Smooth muscle cell of the brain vasculature (primary cell): ENCODE data around the gene PPP1CA.

Source experiments
- DNase-seq: peaks from one replicate; pipeline ENCODE4 v3.0.0-alpha.2; 2012; ENCODE audit warnings: low read depth, low spot score

PPP1CA gene

DNA sequence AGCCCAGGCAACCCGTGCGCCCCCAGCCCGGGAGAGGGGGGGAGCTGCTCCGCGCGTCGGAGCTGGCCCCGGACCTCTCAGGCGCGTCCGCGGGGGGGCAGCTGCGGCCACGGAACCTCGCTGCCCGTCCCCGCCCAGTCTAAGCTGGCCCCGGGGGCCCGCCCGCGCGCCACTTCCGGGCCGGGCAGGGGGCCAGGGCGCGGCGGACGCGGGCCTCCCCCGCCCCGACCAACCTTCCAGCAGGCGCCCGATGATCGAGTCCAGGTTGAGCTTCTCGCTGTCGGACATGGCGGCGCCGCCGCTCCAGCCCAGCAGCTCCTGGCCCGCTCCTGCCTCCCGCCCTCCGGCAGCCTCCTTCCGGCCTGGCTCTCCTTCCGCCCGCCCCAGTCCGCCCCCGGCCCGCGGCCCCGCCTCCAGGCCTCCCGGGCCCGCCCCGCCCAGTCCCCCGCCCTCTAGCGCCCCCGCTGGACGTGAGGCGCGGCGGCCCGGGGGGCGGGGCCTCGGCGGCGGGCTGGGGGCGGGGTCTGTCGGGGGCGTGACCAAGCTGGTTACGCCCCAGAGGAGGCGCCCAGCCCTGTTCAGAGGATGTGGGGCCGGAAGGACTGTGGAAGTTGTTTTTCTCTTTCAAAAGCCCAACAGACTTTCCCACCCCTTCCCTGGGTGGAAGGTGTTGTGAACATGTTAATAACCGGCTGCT is at the start of gene PPP1CA:
Gene PPP1CA (minus strand): TSS at position 364 of the 697 bp plus-strand sequence. CDS start 76 bp downstream, at position 288.
- DNase-seq: peak; percentile 69

DNA sequence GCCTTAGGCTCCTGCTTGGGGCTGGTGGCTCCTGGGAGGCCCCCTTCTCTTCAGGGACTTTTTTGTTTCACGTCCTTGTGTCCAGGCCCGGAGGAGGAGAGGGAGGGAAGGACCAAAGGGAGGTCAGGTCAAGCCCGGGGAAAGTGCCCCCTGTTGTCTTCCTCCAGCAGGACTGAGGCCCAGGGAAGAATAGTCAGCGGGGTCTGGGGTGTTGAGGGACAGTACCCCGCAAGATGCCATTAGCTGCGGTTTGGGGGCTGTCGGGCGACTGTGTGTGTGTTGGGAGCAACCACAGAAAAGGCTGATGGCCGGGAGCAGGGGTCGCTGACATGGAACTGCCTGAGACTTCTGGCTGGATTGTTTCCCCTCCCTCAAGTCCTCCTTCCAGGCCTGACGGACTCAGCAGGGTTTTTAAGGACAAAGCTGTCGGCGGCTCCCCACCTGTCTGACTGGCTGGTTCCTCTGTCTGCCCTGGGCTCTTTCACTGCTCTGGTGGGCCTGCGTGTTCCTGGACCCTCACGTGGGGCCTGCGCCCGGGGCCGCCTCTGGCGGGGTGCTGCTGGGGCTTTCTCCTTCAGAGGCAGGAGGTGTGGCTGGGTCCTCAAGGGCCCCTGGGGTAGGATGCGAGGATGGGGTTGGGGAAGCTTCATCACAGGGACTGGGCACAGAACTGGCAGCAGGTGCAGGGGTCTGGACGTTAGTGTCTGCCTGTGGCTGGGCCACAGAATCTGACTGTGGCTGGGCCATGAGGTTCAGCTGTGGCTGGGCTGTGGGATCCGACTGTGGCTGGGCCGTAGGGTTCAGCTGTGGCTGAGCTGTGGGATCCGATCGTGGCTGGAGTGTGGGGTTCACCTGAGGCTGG is 49.4 kb upstream of the PPP1CA start:
- no peak for DNase-seq

DNA sequence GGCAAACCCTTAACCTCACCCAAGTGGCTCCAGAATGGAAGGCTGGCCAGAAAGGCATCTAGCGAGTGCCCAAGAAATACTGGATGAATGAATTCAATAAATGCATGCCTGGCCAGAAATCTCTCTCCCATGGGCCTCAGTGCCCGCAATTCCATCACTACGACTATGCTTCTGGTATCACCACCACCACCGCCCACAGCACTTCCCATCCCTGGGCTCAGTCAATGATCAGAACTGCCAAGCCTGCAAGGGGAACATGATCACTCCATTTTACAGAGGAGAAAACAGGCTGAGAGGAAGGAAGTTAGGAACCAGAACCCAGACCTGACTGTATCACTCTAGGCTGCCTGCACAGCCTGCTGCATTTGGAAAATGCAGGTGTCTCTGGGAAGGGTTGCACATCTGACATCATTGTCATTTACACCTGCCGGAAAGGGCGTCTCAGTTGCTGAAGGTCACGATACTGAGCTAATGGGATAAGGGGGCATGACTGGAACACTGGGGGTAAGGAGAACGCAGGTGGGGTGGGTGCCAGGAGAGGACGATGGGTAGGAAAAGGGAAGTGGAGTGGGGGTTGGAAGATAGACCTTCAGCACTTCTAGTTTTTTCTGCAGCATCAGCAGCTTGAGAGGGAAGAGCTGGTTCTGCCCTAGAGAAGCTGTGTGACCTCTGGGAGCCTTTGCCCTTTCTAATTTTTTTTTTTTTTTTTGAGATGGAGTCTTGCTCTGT is 47.6 kb upstream of the PPP1CA start:
- no peak for DNase-seq

DNA sequence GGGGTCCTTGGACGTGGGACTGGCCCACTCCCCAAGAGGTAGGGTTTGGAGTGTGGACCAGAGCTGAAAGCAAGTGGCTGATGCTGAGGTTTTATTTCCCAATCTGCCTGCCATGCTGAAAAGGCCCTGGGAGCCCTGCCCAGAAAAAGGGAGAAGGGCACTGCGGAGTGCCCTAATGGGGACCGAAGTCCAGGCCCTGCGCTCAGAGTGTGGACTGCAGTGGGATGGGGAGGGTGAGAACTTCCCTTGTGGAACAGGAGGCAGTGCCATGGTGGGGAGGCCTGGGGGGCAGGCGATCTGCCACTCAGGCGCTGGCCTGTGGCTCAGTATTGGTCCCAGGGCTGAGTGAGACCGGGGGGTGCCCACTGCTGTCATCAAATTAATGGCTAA is 46.6 kb upstream of the PPP1CA start:
- no peak for DNase-seq

DNA sequence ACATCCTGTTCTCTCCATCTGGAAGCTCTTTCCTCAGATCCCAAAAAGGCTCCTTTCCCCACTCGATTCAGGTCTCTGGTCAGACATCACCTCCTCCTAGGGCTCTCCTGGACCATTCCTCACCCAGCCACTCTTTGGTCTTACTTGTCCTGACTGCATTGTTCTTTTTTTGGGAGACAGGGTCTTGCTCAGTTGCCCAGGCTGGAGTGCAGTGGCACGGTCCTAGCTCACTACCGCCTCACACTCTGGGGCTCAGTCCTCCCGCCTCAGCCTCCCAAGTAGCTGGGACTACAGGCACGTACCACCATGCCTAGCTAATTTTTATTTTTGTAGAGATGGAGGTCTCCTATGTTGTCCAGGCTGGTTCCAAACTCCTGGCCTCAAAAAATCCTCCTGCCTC is 43.9 kb upstream of the PPP1CA start:
- no peak for DNase-seq

DNA sequence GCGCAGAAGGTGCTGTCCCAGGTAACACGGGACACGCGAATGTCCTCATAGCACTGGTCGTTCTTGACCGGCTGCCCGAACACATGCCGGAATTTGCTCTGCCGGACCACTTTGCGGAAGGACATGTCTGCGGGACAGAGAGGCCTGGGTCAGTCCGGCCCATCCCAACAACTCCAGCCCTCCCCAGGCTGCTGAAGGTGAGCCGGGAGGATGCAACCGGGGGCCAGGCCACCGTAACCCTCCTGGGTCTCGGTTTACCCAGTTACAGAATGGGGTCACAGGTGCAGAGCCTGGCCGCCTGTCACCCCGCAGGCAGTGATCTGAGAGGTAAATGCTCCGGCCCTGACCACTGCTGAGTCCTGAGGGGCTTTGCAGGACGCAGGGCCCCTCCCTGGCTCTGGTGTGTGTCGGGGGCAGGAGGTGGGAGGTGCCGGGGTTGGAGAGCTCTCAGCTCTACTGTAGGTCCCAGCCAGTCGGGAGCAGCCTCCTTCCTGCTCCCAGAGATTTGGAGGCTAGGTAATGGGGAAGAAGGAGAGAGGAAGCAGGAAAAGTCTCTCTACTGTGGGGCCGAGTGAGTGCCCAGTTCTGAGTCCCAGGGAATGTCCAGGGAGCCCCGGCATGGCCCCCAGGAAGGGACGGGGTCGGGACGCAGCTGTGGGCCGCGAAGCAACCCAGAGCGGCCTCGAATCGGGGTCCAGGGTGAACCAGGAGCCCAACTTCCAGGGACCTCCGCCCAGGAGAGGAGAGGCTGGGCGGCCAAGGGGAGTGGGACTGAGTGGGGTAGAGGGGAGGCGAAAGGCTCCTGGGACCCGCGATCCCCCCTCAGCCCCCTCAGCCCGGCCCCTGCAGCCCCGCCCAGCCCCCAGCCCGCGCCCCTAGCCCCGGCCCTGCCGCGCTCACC is 41.1 kb upstream of the PPP1CA start:
- DNase-seq: no peak

DNA sequence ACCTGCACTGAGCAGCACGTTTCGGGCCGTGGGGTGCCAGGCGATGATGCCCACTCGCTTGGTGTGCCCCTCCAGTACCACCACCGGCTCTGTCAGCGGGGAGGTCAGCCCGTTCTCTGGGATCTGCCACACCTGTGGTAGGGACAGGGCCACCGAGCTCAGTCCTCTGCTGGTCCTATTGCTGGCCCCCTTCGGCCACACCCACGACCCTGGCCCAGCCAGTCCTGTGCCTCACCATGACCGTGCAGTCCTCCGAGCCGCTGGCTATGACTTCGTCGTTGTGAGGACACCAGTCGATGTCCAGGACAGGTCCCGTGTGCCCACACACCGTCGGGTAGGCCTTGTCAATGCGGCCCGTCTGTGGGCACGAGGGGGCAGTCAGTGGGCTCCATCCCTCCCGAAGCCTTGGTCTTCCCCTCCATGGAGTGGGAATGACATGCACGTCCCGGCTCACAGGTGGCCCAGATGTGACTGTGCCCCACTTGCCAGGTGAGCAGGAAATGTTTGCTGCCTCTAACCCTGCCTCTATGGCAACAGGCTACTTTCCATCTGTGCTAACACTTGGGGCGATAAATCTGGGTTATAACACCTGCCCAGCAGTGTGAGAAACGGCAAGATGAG is 40.2 kb upstream of the PPP1CA start:
- no peak for DNase-seq

DNA sequence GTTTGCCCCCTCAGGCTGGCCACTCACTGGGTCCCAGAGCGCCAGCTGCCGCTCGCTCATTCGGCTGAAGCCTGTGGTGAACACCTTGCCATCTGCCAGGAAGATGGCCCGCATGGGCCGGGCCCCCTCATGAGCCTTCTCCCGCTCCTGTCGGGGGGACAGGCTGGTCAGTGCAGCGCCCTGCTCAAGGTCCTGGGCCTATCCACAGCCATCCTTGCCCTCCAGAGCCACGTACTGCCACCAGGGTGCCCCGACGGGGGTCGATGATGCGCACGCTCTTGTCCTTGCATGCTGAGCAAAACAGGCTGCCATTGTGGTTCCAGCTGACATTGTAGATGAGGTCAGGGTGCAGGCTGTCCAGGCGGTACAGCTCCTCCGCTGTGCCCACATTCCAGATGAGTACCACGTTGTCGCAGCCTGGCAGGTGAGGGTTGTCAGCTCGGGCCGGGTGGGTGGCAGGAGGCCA is 39.5 kb upstream of the PPP1CA start:
- no peak for DNase-seq

DNA sequence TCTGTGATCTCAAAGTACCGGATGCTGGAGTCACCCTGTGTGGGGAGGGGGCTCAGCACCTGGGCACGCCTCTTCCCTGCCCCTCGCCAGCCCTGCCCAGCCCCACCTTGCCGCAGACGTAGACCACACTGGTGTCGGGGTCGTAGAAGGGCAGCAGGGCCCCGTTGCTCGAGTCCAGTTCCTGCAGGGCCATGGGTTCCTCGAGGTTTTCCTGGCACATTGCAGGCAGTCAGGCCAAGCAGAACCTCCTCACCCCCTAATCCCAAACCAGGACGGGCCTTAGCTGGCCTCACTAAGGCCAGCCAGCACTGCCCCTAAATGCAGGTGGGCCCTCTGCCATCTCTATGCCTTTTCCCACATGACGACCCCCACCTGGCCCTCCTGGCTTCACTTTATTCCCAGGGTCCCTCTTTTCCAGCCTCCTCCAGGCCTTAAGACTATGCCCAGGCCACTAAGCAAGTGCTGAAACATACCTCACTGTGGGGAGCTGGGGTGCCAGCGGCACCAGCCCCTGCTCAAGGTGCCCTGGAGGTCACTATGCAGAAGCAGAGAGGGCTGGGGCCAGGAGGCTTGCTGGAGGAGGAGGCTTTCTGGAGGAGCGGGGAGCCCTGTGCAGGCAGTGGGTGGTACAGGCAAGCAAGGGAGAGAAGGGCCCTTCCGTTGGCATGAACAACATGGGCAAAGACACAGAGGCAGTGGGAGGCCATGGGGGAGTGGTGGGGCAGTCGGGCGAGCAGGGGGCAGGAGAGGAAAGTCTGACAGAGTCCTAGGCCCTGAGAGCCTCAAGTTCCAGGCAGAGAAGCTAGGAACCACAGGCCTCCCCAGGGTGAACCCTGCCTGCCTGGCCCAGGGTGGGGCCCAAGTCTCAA is 38.8 kb upstream of the PPP1CA start:
- DNase-seq: no peak

DNA sequence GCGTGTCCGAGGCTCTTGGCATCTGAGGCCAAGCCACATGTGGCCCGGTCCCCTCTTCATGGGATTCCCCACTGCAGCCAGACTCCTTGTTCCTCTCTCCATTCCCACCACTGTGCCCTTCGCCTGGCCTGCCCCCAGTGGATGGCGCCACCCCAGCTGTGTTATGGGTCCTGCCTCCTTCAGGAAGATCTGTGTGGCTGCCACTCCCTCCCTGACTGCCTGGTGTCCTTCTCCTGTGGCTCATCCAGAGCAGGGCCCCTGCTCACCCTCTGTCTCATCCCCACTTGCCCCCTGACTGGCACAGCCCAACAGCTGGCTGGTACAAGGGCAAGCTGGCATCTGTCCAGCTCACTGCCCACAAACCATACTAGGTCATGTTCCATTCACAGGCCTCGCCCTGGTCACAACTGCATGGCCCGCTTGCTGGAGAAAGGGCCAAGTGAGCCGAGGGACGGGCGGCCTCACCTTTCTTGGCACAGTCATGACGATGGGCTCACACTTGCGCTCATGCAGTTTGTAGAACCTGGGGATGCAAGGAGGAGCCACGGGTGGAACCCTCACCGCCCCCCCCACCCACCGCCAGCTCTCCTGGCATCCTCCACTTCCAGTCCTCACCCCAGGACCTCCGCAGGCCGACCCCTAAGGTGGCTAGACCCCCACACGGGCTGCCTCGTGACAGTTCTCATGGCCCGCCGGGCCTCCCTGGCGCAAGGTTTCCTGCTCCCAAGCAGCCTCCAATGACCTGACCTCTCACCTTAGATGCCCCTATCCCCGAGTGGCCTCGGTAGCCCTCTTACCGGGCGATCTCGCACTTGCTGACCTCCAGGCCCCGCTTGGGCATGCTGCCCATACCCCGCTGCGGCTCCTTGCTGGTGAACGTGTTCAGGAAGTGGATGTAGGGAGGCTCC is 37.9 kb upstream of the PPP1CA start:
- DNase-seq: no peak

DNA sequence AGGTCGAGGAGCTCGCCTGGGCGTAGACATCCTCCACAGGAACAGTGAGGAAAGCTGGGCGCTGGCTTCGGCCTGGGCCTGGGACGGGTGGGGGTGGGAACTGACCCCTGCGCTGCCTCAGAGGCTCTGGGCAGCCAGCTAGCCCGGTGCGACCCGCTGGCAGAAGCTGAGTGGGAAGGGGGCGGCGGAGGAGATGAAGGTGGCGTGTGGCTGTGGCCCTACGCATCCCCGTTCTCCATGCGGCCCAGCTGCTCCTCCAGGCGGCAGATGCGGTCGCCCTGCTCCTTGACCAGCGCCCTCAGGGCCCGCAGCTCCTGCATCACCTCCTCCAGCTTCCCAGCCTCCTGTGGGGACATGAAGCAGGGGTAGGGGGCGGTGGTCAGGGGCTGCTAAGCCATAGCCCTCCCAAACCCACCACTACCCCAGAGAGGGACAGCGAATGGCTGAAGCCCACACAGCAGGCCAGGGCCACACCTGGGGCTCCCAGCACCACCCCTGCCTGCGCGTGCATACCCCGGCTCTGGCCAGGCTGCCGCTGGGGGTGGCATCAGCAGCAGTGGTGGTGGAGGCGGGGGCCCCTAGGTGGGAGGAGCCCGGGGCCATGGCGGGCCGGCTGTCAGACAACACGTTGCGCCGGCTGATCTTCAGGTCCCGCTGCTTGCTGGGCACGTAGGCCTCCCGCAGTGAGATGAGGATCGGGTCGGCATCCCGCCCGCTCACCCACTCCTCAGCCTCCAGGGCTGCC is 36.7 kb upstream of the PPP1CA start:
- no peak for DNase-seq

DNA sequence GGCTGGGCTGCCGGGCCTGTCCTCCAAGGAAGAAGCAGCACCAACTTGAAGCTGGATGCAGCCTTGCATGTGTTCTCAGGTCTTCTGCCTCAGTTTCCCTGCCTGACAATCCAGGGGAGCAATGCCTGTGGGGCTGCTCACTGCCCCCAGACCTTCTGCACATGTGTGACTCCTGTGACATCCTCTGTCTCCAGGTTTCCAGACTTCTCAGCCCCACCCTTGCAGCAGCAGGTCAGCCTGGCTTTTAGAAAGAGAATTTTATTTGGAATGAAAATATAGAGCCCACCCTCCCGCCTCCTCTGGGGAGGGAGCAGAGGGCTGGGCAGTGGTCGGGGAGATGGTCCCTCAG is 36.1 kb upstream of the PPP1CA start:
- no peak for DNase-seq

DNA sequence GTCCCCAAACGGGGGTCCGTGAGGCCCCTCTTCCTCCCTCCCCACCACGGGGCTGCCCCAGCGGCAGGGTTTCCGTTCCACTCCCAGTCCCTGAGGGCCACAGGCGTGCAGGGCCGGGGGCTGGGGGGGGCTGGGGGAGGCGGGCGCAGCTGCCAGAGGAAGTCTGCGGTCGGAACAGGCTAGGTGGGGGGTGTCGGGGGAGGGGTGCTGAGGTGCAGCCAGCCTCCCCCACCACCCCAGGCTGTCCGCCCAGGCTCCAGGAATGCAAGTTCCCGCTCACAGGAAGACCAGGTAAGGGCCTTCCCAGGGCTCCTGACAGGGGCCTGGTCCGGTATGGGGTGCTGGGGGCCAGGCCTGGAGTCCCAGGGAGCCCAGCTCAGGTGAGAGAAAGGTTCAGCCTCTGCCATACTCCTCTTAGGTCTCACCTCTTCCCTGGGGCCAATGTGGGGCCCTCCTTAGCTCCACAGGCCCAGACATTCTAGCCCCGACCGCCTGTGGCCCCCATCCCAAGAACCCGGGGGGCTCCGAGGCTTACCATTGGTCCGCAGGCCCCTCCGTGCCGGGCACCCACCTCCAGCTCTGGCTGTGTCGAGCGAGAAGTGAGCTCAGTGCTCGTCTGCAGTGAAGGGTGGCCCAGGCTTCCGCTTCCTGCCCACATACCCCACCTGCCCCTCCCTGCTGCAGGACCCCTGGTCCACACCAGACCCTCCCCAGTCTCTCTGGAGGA is 35.6 kb upstream of the PPP1CA start, which contains the start of gene PTPRCAP:
Gene PTPRCAP (minus strand): TSS at position 601 of the 727 bp plus-strand sequence. CDS start 63 bp downstream, at position 538.
- no peak for DNase-seq

DNA sequence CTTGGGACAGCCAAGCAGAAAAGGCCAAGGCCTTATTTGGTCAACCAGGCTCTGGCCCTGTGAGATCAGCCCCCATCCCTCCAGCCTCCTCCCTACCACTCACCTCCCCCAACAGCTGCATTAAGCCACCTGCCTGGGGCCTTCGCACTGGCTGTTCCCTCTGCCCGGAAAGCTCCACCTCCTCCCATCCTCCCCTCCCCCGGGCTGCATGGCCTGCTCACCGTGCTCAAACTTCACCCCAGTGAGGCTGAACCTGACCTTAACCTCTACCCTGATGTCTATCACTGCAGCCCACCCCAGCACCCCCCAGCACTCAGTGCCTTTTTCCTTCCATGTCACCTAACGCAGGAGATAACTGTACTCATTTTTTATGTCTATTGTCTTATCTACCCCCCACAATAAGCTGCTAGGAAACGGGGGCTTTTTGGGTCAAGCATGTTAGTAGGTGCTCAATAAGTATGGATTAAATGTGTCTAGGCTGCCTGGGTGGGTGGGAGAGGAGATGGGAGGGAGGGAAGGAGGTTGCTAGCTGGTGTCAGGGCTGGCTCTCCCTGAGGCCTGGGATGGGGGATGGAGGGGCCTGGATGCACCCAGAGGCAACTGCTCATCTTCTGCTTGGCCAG is 34.9 kb upstream of the PPP1CA start:
- no peak for DNase-seq

DNA sequence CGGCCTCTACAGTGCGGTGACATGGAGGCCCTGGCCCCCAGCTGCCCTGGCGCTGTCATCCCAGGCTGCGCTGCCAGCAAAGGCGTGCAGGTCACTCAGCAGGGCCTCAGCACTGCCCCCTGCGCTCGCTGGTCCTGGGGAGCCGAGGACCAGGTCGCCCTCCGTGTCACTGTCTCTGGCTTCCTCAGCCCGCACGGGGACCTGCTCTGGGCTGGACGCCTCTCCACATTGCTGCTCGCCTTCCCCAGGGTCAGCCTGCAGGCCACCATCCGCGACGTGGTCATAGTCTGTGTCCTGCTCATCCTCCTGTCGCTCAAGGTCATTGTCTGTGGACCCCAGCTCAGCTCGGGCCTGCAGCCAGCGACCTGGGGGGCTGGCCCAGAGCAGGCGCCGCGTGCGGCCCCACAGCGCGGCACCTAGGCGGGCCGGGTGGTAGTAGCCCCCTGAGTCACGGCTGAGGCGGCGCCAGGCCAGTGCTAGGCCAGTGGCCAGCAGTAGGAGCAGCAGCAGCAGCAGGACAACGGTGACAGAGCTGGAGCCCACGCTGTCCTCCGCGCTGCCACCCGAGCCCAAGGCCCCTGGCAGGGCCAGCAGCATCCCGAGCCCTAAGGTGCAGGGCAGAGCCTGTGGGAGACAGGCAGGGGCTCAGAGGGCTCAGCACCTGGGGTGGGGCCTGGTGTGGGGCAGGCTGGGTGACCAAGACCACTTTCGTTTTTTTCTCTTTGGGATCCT is 34.2 kb upstream of the PPP1CA start:
- DNase-seq: no peak
